Ovary (tissue), 3 donors: ENCODE results near the gene CHKB.

Experiments used
- CTCF ChIP-seq, 3 donors: fragments of 450-650 bp in 2 of 3; fragments of 200-600 bp in 1 of 3; IDR thresholded peaks; one replicate each; pipeline versions ENCODE4 v1.5.1 to v1.8.0; 2016 to 2022; ENCODE audit warnings: antibody characterized with exemption in 3 of 3, mild to moderate bottlenecking in 1 of 3
- EP300 ChIP-seq: sonication (generic); formaldehyde crosslinking; IDR thresholded peaks from one replicate; pipeline ENCODE4 v1.6.1; 2017; ENCODE audit warnings: antibody characterized with exemption
- POLR2A ChIP-seq: fragments of 450-650 bp; IDR thresholded peaks from one replicate; pipeline ENCODE4 v1.6.1; 2017; ENCODE audit warnings: antibody characterized with exemption, mild to moderate bottlenecking, moderate library complexity
- donor health status: DM: no; HTN: no; CAD: no.

- no peak for TF ChIP-seq POLR2A
- no peak for TF ChIP-seq CTCF (IDR thresholded peaks at IDR 0.05)
- TF ChIP-seq EP300: no peak
These were observed 3.8 kb downstream of the CHKB start for GRCh38 chr22:50578776-50579310.
